Spleen (tissue), 7 donors: ENCODE data around the gene MED25.

Source experiments
- CTCF ChIP-seq, 11 experiments: fragments of 200-600 bp in 7 of 11; fragments of 450-650 bp in 4 of 11; sonication (generic) in 4 of 11; IDR thresholded peaks in 8 of 11; conservative IDR thresholded peaks in 3 of 11; 1 replicate in 7 of 11; 2 replicates in 4 of 11; pipeline versions ENCODE4 v1.4.0 to v1.8.0; 2016 to 2021; ENCODE audit warnings: antibody characterized with exemption in 11 of 11, inconsistent platforms in 4 of 11, mild to moderate bottlenecking in 1 of 11
- POLR2A ChIP-seq, 3 donors: fragments of 450-650 bp; IDR thresholded peaks; one replicate each; pipeline ENCODE4 v1.5.1; 2017; ENCODE audit warnings: antibody characterized with exemption in 3 of 3, mild to moderate bottlenecking in 1 of 3
- POLR2AphosphoS5 ChIP-seq, 3 donors: sonication (generic); formaldehyde crosslinking; IDR thresholded peaks; one replicate each; pipeline ENCODE4 v1.5.1; 2017; ENCODE audit warnings: antibody characterized with exemption in 3 of 3
- donor health status: DM: no; HTN: no; CAD: no; lungs with moderate emphysema.
- donor health status: DM: no; HTN: no; CAD: no.
- donor health status: DM: no; HTN: no; CAD: no.

- TF ChIP-seq CTCF (IDR thresholded peaks at IDR 0.05 in 8 of 11, conservative IDR thresholded peaks at IDR 0.05 in 3 of 11) (no peak), POLR2A (IDR thresholded peaks at IDR 0.05) (no peak), POLR2AphosphoS5 (IDR thresholded peaks at IDR 0.05) (peak; percentile 37 to 49 (median 43))
These were observed 38.1 kb upstream of the MED25 start for GRCh38 chr19:49779731-49780555.
